Hepatocyte (in vitro differentiated cells): ENCODE measurements around the gene BUD31.

Experiments
- EZH2 ChIP-seq: fragments of 200-600 bp; sonication (generic); IDR thresholded peaks from 2 replicates; pipeline ENCODE4 v1.6.1; 2016; ENCODE audit warnings: antibody characterized with exemption, mild to moderate bottlenecking, borderline replicate concordance
- TF ChIP-seq, protein P1 (sequence below): fragments of 200-600 bp; sonication (generic); IDR thresholded peaks from 2 replicates; pipeline ENCODE4 v1.5.1; 2016; ENCODE audit warnings: antibody characterized with exemption, mild to moderate bottlenecking; ENCODE audit not compliant: poor library complexity

DNA sequence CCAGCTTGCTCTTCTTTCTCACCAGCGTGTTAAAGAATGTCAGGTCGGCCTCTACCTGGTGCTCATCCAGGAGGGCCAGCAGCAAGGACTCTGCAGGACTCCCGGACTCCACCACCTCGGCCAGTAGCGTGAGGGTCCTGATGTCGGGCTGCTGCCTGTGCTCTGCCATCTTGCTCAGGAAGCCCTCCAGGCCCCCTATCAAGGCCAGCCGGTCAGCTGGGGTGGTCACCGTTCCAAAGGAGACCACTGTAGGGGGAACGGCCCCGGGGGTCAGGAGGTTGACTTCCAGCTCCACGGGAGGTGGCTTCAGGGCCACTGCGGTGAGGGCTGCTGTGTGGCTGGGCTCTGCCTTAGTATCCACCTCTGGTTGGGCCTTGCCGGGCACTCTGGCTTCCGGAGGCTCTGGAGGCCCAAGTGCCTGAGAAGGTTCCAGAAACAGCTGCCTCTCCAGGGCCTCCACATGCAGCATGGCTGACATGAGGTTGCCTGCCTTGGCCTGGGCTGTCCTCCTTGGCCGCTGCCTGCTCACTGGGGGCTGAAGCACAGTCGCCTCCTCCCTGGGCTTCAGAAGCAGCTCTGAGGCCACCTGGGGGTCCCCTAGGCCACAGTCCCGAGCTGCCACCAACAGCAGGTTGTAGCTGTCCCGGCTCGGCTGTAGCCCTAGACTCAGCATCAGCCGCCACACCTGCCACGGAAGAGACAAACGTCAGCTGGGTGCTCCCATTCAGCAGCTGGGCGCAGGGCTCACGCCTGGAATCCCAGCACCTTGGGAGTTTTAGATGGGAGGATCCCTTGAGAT is 16.4 kb downstream of the BUD31 start:
- TF ChIP-seq, protein P1, sequence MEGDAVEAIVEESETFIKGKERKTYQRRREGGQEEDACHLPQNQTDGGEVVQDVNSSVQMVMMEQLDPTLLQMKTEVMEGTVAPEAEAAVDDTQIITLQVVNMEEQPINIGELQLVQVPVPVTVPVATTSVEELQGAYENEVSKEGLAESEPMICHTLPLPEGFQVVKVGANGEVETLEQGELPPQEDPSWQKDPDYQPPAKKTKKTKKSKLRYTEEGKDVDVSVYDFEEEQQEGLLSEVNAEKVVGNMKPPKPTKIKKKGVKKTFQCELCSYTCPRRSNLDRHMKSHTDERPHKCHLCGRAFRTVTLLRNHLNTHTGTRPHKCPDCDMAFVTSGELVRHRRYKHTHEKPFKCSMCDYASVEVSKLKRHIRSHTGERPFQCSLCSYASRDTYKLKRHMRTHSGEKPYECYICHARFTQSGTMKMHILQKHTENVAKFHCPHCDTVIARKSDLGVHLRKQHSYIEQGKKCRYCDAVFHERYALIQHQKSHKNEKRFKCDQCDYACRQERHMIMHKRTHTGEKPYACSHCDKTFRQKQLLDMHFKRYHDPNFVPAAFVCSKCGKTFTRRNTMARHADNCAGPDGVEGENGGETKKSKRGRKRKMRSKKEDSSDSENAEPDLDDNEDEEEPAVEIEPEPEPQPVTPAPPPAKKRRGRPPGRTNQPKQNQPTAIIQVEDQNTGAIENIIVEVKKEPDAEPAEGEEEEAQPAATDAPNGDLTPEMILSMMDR: no peak
- TF ChIP-seq EZH2: no peak
